PFSK-1 (cell line): Measurements from ENCODE around the gene FAM78B.

Source experiments
- FOXP2 ChIP-seq: optimal IDR thresholded peaks from 2 replicates; pipeline ENCODE3; 2011; ENCODE audit warnings: borderline replicate concordance, control low read depth, inconsistent platforms; ENCODE audit not compliant: insufficient read depth; ENCODE audit errors: extremely low read length, extremely low read depth
- POLR2AphosphoS5 ChIP-seq: IDR thresholded peaks from 2 replicates; pipeline ENCODE4 v1.6.1; 2012; ENCODE audit warnings: low read depth, mild to moderate bottlenecking, control low read depth, low read length, moderate library complexity
- REST ChIP-seq, 2 experiments: IDR thresholded peaks; 2 replicates each; pipeline versions ENCODE4 v1.6.1 to v1.8.0; 2011 to 2012; ENCODE audit warnings: low read depth in 2 of 2, low read length in 2 of 2, control low read depth in 1 of 2, inconsistent platforms in 1 of 2, mild to moderate bottlenecking in 1 of 2, moderate library complexity in 1 of 2; ENCODE audit not compliant: insufficient read depth in 1 of 2
- SIN3A ChIP-seq: IDR thresholded peaks from 2 replicates; pipeline ENCODE4 v1.6.1; 2012; ENCODE audit warnings: mild to moderate bottlenecking, low read length, moderate library complexity, borderline replicate concordance; ENCODE audit not compliant: insufficient read depth
- TAF1 ChIP-seq: IDR thresholded peaks from 2 replicates; pipeline ENCODE4 v1.6.1; 2012; ENCODE audit warnings: low read length, control low read depth, borderline replicate concordance; ENCODE audit not compliant: insufficient read depth

FAM78B gene

DNA sequence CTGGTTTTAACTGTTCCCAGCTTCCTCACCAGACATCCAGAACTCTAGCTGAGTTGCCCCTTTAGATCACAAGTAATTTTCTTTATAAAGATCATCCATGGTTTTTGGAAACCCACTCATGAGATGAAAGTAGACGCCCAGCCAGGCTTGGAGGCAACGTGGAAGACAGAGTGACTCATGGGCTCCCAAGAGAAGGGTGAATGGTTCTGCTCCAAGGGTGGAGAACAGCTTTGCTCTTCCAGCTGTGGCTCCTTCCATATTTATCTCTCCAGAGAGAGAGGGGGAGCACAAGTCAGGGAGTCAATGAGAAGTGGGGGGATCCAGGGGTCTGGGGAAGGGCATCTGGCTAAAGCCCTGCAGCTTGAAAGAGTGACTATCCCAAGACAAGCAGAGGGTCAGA is 13.8 kb downstream of the FAM78B start:
- TF ChIP-seq POLR2AphosphoS5 (no peak), TAF1 (no peak), REST (IDR thresholded peaks at IDR 0.05; ENCODE audit: insufficient read depth in 1 of 2, low read depth in 2 of 2, low read length in 2 of 2) (no peak), FOXP2 (no peak), SIN3A (no peak)

DNA sequence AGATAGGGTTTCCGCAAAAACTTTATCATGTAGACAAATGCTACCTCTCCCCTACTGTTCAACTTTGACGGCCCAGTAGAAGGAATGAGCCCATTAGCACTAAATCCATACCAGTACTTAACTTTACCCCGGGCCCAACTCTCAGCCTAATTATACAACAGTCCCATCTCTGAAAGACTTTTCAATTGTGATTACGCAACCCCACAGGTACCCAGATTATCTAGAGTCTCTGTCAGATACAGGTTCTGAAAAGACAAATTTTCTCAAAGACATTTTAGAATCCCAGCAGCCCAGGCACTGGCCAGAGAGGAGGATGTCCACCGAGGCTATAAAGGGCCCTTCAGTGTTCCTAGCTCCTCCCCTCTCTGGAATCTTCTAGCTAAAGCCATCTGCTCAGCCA is 15.0 kb downstream of the FAM78B start:
- TF ChIP-seq TAF1, result no peak
- no peak for TF ChIP-seq SIN3A

- no peak for TF ChIP-seq POLR2AphosphoS5
- no peak for TF ChIP-seq REST (IDR thresholded peaks at IDR 0.05; ENCODE audit: insufficient read depth in 1 of 2, low read depth in 2 of 2, low read length in 2 of 2)
- TF ChIP-seq SIN3A, result no peak
- no peak for TF ChIP-seq TAF1
- TF ChIP-seq FOXP2, result no peak
Measured at GRCh38 chr1:166145499-166145898, 21.3 kb downstream of the FAM78B start.

DNA sequence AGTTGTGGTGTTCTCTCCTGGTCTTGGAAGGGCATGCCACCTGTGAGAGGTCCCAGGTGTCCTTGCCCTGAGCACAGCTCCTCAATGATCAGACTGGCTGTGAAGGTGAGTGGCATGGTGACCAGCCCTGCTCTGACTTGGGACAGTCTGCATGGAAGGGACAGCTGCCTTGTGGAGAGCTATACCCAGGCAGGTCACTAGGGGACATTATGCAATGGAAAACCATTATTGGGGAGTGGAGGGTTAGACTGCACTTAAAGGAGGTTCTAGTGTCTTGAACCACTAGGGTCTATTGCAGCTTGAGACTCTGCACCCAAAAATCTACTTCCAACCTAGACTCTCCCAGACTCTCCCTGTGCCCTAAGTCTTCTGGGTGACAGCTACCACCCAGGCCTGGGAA is 24.8 kb downstream of the FAM78B start:
- TF ChIP-seq SIN3A (no peak), FOXP2 (no peak), REST (IDR thresholded peaks at IDR 0.05; ENCODE audit: insufficient read depth in 1 of 2, low read depth in 2 of 2, low read length in 2 of 2) (no peak), POLR2AphosphoS5 (no peak), TAF1 (no peak)

- no peak for TF ChIP-seq TAF1
- no peak for TF ChIP-seq POLR2AphosphoS5
Measured at GRCh38 chr1:166140251-166140650, 26.6 kb downstream of the FAM78B start.

DNA sequence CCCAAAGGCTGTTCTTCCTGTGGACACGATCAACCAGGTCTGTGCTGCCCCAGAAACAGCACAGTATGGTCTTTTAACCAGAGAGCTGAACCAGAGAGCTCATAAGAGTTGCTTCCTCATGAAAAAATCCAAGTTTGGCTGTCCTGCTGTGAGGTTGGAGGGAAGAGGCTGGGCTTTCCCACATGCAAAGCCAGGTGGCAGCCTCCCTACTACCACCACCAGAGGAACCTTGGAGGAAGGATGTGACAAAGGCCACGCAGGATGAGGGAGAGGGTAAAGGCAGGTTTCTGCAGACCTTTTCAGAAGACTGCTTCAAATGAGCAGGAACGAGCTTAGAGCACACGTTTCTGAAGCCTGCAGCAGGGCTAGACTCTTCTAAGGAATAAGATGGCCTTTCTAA is 27.1 kb downstream of the FAM78B start:
- TF ChIP-seq REST (IDR thresholded peaks at IDR 0.05; ENCODE audit: insufficient read depth in 1 of 2, low read depth in 2 of 2, low read length in 2 of 2) (no peak), FOXP2 (no peak), SIN3A (no peak), TAF1 (no peak), POLR2AphosphoS5 (no peak)
